A549 (cell line): Measurements from ENCODE around the gene ROR1. TPM values are rescaled to one million over a fixed set of nuclear protein-coding genes. Genes with fewer than 3 reads are reported as not detected.

Experiments
- ATAC-seq, 2 experiments: fragments of 200-7000 bp in 1 of 2; fragments of >200 bp in 1 of 2; cut with Nextera tagmentation in 1 of 2; cut with Tn5 transposase in 1 of 2; 3 replicates each; pipeline versions ENCODE4 v1.8.0 to v1.9.1; 2018 to 2020; ENCODE audit warnings: mild to moderate bottlenecking in 1 of 2, moderate library complexity in 1 of 2
- CTCF ChIA-PET: fragments of 300-600 bp; sonication (Branson Sonifier 250); formaldehyde crosslinking; extraction: SDS; loops from one replicate; lab custom pipeline; 2021; ENCODE audit warnings: antibody characterized with exemption, inconsistent platforms; lab: Yijun Ruan, JAX
- POLR2A ChIA-PET: fragments of 350-600 bp; formaldehyde crosslinking; extraction: SDS; loops from one replicate; lab custom pipeline; 2021; ENCODE audit warnings: antibody characterized with exemption, inconsistent platforms; lab: Yijun Ruan, JAX
- DNase-seq, 2 experiments: peaks; one replicate each; pipeline versions ENCODE4 v3.0.0 to v3.0.0-alpha.2; 2011 to 2016; ENCODE audit warnings: low read depth in 1 of 2, low spot score in 1 of 2
- FAIRE-seq: peaks from 2 replicates; lab custom pipeline; 2011; peaks lifted over from hg19 to GRCh38; lab: Jason Lieb, UNC
- H3K27ac ChIP-seq, 2 experiments: fragments of >200 bp; sonication (Bioruptor Twin); formaldehyde crosslinking; 3 replicates each; pipeline ENCODE4 v1.5.1; 2016 to 2017
- H3K4me1 ChIP-seq: fragments of >200 bp; sonication (Bioruptor Twin); formaldehyde crosslinking; 3 replicates; pipeline ENCODE4 v1.6.1; 2016
- H3K4me2 ChIP-seq: fragments of >200 bp; sonication (Bioruptor Twin); formaldehyde crosslinking; 3 replicates; pipeline ENCODE4 v1.6.1; 2016
- H3K4me3 ChIP-seq: fragments of >200 bp; sonication (Bioruptor Twin); formaldehyde crosslinking; 3 replicates; pipeline ENCODE4 v1.5.1; 2016
- H3K9me3 ChIP-seq: fragments of >200 bp; sonication (Bioruptor Twin); formaldehyde crosslinking; 3 replicates; pipeline ENCODE4 v1.6.1; 2016
- CBX8 ChIP-seq: fragments of 200-600 bp; sonication (generic); IDR thresholded peaks from 2 replicates; pipeline ENCODE4 v1.6.1; 2016
- EHF ChIP-seq: fragments of 250-450 bp; sonication (Bioruptor Pico); IDR thresholded peaks from 2 replicates; pipeline ENCODE4 v1.5.0; 2020; ENCODE audit warnings: mild to moderate bottlenecking
- ELK1 ChIP-seq: fragments of 150-350 bp; IDR thresholded peaks from 2 replicates; pipeline ENCODE4 v1.6.1; 2014; ENCODE audit warnings: low read depth, mild to moderate bottlenecking, low read length
- EP300 ChIP-seq, 2 experiments: fragments of >200 bp; sonication (Bioruptor Twin); formaldehyde crosslinking; IDR thresholded peaks; 2 replicates in 1 of 2; 3 replicates in 1 of 2; pipeline ENCODE4 v1.6.1; 2016 to 2017
- FOSB ChIP-seq: fragments of 250-450 bp; sonication (Bioruptor Pico); IDR thresholded peaks from 2 replicates; pipeline ENCODE4 v1.5.0; 2020; ENCODE audit warnings: mild to moderate bottlenecking, moderate library complexity
- FOSL2 ChIP-seq, 2 experiments: fragments of 450-650 bp in 1 of 2; fragments of >200 bp in 1 of 2; sonication (Bioruptor Twin) in 1 of 2; formaldehyde crosslinking; IDR thresholded peaks; 2 replicates each; pipeline versions ENCODE4 v1.5.0 to v1.6.1; 2016 to 2020; ENCODE audit warnings: mild to moderate bottlenecking in 1 of 2, moderate library complexity in 1 of 2
- FOXS1 ChIP-seq: fragments of 250-450 bp; sonication (Bioruptor Pico); IDR thresholded peaks from 2 replicates; pipeline ENCODE4 v1.5.0; 2020; ENCODE audit warnings: mild to moderate bottlenecking, moderate library complexity
- GATA3 ChIP-seq: IDR thresholded peaks from 2 replicates; pipeline ENCODE4 v1.6.1; 2012; ENCODE audit warnings: borderline replicate concordance
- JUNB ChIP-seq: fragments of >200 bp; sonication (Bioruptor Twin); formaldehyde crosslinking; IDR thresholded peaks from 2 replicates; pipeline ENCODE4 v1.6.1; 2016
- MAZ ChIP-seq: fragments of 150-350 bp; IDR thresholded peaks from 2 replicates; pipeline ENCODE4 v1.6.1; 2014; ENCODE audit warnings: antibody characterized with exemption, low read depth, low read length, borderline replicate concordance
- MYC ChIP-seq: IDR thresholded peaks from 2 replicates; pipeline ENCODE4 v1.6.1; 2012; ENCODE audit warnings: mild to moderate bottlenecking, inconsistent platforms, low read length, improper control_type of control experiment, borderline replicate concordance
- NFE2L2 ChIP-seq: fragments of 150-350 bp; conservative IDR thresholded peaks from 2 replicates; pipeline ENCODE4 v1.6.1; 2014; ENCODE audit warnings: low read length
- NR3C1 ChIP-seq: fragments of >200 bp; sonication (Bioruptor Twin); formaldehyde crosslinking; IDR thresholded peaks from 3 replicates; pipeline ENCODE4 v1.6.1; 2017
- RARB ChIP-seq: fragments of 250-450 bp; sonication (Bioruptor Pico); IDR thresholded peaks from 2 replicates; pipeline ENCODE4 v1.8.0; 2021; ENCODE audit warnings: mild to moderate bottlenecking, moderate library complexity
- TP53 ChIP-seq: fragments of 250-450 bp; sonication (Bioruptor Pico); IDR thresholded peaks from 2 replicates; pipeline ENCODE4 v1.5.0; 2021; ENCODE audit warnings: mild to moderate bottlenecking, moderate library complexity
- ZFP36 ChIP-seq: fragments of 450-650 bp; IDR thresholded peaks from 2 replicates; pipeline ENCODE4 v1.6.1; 2014; ENCODE audit warnings: borderline replicate concordance; ENCODE audit not compliant: partially characterized antibody
- ZNF302 ChIP-seq: fragments of 250-450 bp; sonication (Bioruptor Pico); IDR thresholded peaks from 2 replicates; pipeline ENCODE4 v1.9.0; 2021; ENCODE audit warnings: inconsistent platforms, mild to moderate bottlenecking, moderate library complexity
- WGBS: methylation state at CpG from one replicate; pipeline ENCODE4 v1.1.6; 2017; ENCODE audit errors: missing lambda C conversion rate; 5-methylcytosine and 5-hydroxymethylcytosine counted together
- polyA plus RNA-seq, 4 experiments: library from polyadenylated mRNA; depleted of rRNA in 3 of 4; stranded (reverse); fragments of >200 nt; fragmentation: RNase III in 1 of 4; extraction: RNeasy Plus Mini Kit Qiagen cat#74134 plus additional on column Dnase treatment in 1 of 4; gene quantifications; 2 replicates in 3 of 4; 3 replicates in 1 of 4; pipeline ENCODE4 v1.2.3, GENCODE V29; 2011 to 2017
- TF ChIP-seq, protein P1 (sequence below): fragments of 250-450 bp; sonication (Bioruptor Pico); IDR thresholded peaks from 2 replicates; pipeline ENCODE4 v1.5.0; 2020; ENCODE audit warnings: low read depth, mild to moderate bottlenecking, moderate library complexity
- TF ChIP-seq, protein P2 (sequence below): IDR thresholded peaks from 2 replicates; pipeline ENCODE4 v1.6.1; 2012; ENCODE audit warnings: low read depth, borderline replicate concordance
- TF ChIP-seq, protein P3 (sequence below): fragments of >200 bp; sonication (Bioruptor Twin); formaldehyde crosslinking; IDR thresholded peaks from 3 replicates; pipeline ENCODE4 v1.5.1; 2016

Gene ROR1
- polyA plus RNA-seq, 2 of the 4 experiments (the other 2 are of a cell fraction): 6.5 to 19.0 TPM

DNA sequence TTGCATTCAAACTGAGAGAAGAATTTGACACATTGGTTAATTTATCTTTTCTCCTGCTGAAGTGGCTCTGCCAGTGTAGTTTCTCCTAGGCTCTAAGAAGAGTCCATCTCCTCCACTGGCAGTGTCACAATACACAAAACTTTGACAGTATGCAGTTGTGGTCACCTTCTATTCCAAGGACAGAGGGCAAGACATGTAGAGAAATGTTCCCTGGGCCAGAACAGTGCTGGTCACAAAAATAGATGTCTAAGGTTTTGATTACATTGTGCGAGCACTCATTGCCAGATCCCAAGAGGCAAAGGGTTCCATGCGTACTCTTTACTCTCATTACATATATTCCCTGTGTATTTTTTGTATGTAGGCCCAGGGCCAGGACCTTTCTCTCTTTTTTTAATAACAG is 281.5 kb downstream of the ROR1 start:
- H3K9me3 ChIP-seq: no peaks in the 10 kb centered on the region
- H3K4me1 ChIP-seq: peaks cover 9% of the 10 kb centered on the region; the same call in 2 of the 3 replicates
- no peak overlapping the region for H3K4me2 ChIP-seq
- CTCF ChIA-PET: no interaction called here
- POLR2A ChIA-PET: no interaction called here
- TF ChIP-seq GATA3: no peak
- TF ChIP-seq, protein P1, sequence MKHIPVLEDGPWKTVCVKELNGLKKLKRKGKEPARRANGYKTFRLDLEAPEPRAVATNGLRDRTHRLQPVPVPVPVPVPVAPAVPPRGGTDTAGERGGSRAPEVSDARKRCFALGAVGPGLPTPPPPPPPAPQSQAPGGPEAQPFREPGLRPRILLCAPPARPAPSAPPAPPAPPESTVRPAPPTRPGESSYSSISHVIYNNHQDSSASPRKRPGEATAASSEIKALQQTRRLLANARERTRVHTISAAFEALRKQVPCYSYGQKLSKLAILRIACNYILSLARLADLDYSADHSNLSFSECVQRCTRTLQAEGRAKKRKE (CRISPR knock-in tag): no peak
- TF ChIP-seq TP53 (CRISPR knock-in tag): no peak
- TF ChIP-seq ELK1: no peak
- no peak for TF ChIP-seq MAZ
- TF ChIP-seq, protein P2, sequence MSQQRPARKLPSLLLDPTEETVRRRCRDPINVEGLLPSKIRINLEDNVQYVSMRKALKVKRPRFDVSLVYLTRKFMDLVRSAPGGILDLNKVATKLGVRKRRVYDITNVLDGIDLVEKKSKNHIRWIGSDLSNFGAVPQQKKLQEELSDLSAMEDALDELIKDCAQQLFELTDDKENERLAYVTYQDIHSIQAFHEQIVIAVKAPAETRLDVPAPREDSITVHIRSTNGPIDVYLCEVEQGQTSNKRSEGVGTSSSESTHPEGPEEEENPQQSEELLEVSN: no peak
- H3K4me3 ChIP-seq: no peak overlapping the region
- WGBS: 98% methylated on average over 2 of the region's 2 CpGs
- no peak for ATAC-seq
- no peak overlapping the region for H3K27ac ChIP-seq
- FAIRE-seq: no peak
- no peak for DNase-seq

DNA sequence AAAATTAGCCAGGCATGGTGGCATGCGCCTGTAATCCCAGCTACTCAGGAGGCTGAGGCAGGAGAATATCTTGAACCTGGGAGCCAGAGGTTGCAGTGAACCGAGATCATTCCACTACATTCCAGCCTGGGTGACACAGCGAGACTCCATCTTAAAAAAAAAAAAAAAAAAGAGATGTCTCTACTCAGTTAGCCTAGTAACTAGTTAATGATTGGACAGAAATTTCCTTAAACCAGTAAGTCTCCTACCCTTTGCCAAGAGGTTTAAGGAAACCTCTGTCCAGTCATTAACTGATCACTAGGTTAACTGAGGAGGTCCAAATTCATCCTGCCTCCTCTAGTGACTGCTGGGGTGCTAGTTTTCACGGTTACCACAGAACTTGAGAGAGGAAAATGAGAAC is 285.7 kb downstream of the ROR1 start:
- no peak overlapping the region for H3K27ac ChIP-seq
- CTCF ChIA-PET: no interaction called here
- no peak overlapping the region for H3K4me2 ChIP-seq
- ATAC-seq: no peak
- WGBS: 88% methylated on average over 4 of the region's 4 CpGs
- no peak overlapping the region for H3K4me3 ChIP-seq
- H3K4me1 ChIP-seq: peaks cover 12% of the 10 kb centered on the region; the same call in 2 of the 3 replicates
- no peaks in the 10 kb centered on the region for H3K9me3 ChIP-seq
- DNase-seq: no peak
- no peak for TF ChIP-seq ZFP36
- TF ChIP-seq EP300 (IDR thresholded peaks at IDR 0.05): no peak
- no peak for TF ChIP-seq ELK1
- TF ChIP-seq FOSL2 (IDR thresholded peaks at IDR 0.05): no peak
- TF ChIP-seq FOSL2 (CRISPR knock-in tag; IDR thresholded peaks at IDR 0.05): no peak
- TF ChIP-seq EHF (CRISPR knock-in tag): no peak
- TF ChIP-seq MYC: no peak
- POLR2A ChIA-PET: no interaction called here
- no peak for FAIRE-seq

- DNase-seq (no peak), FAIRE-seq (no peak), ATAC-seq (no peak)
- ChIA-PET POLR2A (no interaction called here), CTCF (interaction anchor here (1.2 kb wide), 1 partner anchor 41 kb away, joined by 4 read pairs; no protein-coding TSS in a partner anchor)
- Histone ChIP-seq H3K4me3 (no peak overlapping the region), H3K9me3 (no peaks in the 10 kb centered on the region), H3K4me2 (no peak overlapping the region), H3K4me1 (peaks cover 12% of the 10 kb centered on the region; the same call in 2 of the 3 replicates), H3K27ac (no peak overlapping the region)
- WGBS: 90% methylated on average over 2 of the region's 2 CpGs
- TF ChIP-seq JUNB: no peak
Measured at GRCh38 chr1:64060611-64061302, 286.9 kb downstream of the ROR1 start.

DNA sequence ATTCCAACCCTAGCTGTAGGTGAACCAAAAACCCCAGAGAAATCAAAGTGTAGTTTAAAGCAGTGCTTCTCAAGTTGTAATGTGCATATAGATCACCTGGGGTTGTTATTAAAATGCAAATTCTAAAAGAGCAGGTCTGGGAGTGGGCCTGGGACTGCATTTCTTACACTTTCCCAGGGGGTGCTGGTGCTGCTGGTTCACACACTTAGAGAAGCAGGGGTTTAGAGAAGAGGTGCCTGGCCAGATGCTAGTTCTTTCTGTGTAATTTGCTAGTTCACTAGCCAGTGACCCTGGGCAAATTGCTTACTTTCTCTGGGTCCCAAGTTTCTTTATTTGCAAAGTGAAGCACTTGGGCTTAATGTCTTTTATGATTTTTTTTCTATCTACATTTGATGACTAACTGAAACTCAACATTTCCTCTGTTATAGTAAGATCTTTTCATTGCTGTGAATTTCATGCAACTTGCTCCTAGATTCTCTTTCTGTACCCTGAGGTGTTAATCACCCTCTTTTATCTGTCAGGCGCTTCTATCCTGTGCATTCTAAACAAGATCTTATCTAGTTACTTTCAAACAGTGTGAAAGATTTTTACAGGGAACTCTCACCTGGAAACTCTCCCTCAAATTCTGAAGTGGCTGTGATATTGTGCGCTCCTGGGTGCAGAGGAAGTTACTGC is 287.8 kb downstream of the ROR1 start:
- DNase-seq (no peak), FAIRE-seq (no peak), ATAC-seq (no peak)
- Histone ChIP-seq H3K4me2 (no peak overlapping the region), H3K27ac (no peak overlapping the region), H3K4me1 (peaks cover 12% of the 10 kb centered on the region; the same call in 2 of the 3 replicates), H3K4me3 (no peak overlapping the region), H3K9me3 (no peaks in the 10 kb centered on the region)
- ChIA-PET CTCF (interaction anchor here (1.2 kb wide), 1 partner anchor 40 kb away, joined by 4 read pairs; no protein-coding TSS in a partner anchor), POLR2A (no interaction called here)
- 100% methylated on average over 2 of the region's 2 CpGs for WGBS
- TF ChIP-seq NR3C1 (no peak), RARB (CRISPR knock-in tag) (no peak), TP53 (CRISPR knock-in tag) (no peak), ZNF302 (CRISPR knock-in tag) (no peak), FOXS1 (CRISPR knock-in tag) (no peak), FOSB (CRISPR knock-in tag) (no peak), EHF (CRISPR knock-in tag) (no peak), CBX8 (no peak), NFE2L2 (no peak)
- TF ChIP-seq, protein P3, sequence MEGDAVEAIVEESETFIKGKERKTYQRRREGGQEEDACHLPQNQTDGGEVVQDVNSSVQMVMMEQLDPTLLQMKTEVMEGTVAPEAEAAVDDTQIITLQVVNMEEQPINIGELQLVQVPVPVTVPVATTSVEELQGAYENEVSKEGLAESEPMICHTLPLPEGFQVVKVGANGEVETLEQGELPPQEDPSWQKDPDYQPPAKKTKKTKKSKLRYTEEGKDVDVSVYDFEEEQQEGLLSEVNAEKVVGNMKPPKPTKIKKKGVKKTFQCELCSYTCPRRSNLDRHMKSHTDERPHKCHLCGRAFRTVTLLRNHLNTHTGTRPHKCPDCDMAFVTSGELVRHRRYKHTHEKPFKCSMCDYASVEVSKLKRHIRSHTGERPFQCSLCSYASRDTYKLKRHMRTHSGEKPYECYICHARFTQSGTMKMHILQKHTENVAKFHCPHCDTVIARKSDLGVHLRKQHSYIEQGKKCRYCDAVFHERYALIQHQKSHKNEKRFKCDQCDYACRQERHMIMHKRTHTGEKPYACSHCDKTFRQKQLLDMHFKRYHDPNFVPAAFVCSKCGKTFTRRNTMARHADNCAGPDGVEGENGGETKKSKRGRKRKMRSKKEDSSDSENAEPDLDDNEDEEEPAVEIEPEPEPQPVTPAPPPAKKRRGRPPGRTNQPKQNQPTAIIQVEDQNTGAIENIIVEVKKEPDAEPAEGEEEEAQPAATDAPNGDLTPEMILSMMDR: no peak
